ENCODE measurements around the gene MZF1.

DNA sequence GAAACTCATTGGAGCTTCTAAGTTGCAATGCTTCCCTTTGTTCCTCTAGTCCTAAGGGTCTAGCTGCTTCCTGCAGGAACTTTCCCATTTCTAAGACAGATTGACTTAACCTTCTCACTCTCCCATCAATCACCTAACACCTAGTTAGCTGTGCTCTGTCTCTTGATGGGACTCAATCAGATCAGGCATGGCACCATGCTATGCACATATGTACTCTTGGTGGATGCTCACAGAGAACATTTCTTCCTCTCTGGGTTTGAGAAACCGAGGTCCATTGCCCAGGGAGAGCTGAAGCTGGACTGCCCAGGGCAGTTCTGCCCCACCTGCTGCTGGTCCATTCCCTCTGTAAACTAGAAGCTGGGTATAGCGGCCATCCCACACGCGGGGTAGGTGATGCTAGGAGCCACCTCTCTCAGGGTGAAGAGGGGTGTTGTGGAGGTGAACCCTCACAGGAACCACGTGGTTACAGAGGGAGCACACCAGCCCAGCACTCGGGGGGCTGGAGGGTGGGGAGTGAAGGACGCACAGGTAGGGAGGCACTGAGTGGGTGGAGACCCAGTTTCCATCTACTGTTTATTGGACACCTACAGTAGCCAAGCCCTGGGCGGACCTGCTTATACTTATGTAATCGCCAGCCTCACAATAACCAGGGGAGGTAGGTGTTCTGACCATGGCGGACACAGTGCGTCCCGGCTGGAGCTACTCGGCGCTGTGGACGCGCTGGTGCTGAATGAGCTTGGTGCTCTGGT, 11.6 kb downstream of the MZF1 start:
- TF ChIP-seq, protein P1, sequence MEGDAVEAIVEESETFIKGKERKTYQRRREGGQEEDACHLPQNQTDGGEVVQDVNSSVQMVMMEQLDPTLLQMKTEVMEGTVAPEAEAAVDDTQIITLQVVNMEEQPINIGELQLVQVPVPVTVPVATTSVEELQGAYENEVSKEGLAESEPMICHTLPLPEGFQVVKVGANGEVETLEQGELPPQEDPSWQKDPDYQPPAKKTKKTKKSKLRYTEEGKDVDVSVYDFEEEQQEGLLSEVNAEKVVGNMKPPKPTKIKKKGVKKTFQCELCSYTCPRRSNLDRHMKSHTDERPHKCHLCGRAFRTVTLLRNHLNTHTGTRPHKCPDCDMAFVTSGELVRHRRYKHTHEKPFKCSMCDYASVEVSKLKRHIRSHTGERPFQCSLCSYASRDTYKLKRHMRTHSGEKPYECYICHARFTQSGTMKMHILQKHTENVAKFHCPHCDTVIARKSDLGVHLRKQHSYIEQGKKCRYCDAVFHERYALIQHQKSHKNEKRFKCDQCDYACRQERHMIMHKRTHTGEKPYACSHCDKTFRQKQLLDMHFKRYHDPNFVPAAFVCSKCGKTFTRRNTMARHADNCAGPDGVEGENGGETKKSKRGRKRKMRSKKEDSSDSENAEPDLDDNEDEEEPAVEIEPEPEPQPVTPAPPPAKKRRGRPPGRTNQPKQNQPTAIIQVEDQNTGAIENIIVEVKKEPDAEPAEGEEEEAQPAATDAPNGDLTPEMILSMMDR (conservative IDR thresholded peaks at IDR 0.05 in 1 of 2, IDR thresholded peaks at IDR 0.05 in 1 of 2; ENCODE audit: low read depth in 1 of 2, low read length in 2 of 2), result no peak
- no peak for TF ChIP-seq EZH2 (IDR thresholded peaks at IDR 0.05; ENCODE audit: low read length, missing control alignments)

Measured in fibroblast of lung (primary cell).